ENCODE measurements around the gene SMG6.
A peak's percentile ranks its signal among the peaks of the same experiment; 100 is the strongest.
"Not testable (repeated sequence)": the region's sequence is repeated elsewhere in the genome, so short reads cannot be mapped to it uniquely, and the experiment has no call there.

The SMG6 gene

GRCh38 chr17:2171702-2172076, 131.9 kb downstream of the SMG6 start:
- H3K9ac ChIP-seq (ENCODE audit: low read length): no peak overlapping the region
- H3K36me3 ChIP-seq (ENCODE audit: insufficient read depth, low read length): peaks cover 10% of the 10 kb centered on the region; the same call in 1 of the 2 replicates
- no peak overlapping the region for H3K4me2 ChIP-seq (ENCODE audit: low read length)
- H4K20me1 ChIP-seq (ENCODE audit: insufficient read depth, low read length): no peaks in the 10 kb centered on the region
- no peaks in the 10 kb centered on the region for H3K79me2 ChIP-seq (ENCODE audit: insufficient read depth, low read length)
- H3K27ac ChIP-seq (ENCODE audit: low read depth, low read length, poor library complexity, severe bottlenecking): no peak overlapping the region
- no peaks in the 10 kb centered on the region for H3K9me2 ChIP-seq (ENCODE audit: low read depth, low read length)
- no peak overlapping the region for H2AFZ ChIP-seq (ENCODE audit: low read length)
- H3F3A ChIP-seq (ENCODE audit: insufficient read depth, low read length): no peaks in the 10 kb centered on the region
- no peaks in the 10 kb centered on the region for H3K27me3 ChIP-seq (ENCODE audit: insufficient read depth, low read length)
- no peak overlapping the region for H3K4me3 ChIP-seq (ENCODE audit: low read depth, low read length, poor library complexity, severe bottlenecking)
- TF ChIP-seq EZH2 (IDR thresholded peaks at IDR 0.05; ENCODE audit: borderline replicate concordance, low read length): no peak
- TF ChIP-seq CTCF (IDR thresholded peaks at IDR 0.05; ENCODE audit: low read length): no peak
- peaks cover 10% of the 10 kb centered on the region for H3K4me1 ChIP-seq (ENCODE audit: insufficient read depth, low read length, severe bottlenecking)
- no peaks in the 10 kb centered on the region for H3K9me3 ChIP-seq (ENCODE audit: low read length)

- no peak for TF ChIP-seq EZH2 (IDR thresholded peaks at IDR 0.05; ENCODE audit: borderline replicate concordance, low read length)
- peak; percentile 80 for TF ChIP-seq CTCF (IDR thresholded peaks at IDR 0.05; ENCODE audit: low read length)
- Histone ChIP-seq H3K4me2 (ENCODE audit: low read length) (no peak overlapping the region), H3K27me3 (ENCODE audit: insufficient read depth, low read length) (no peaks in the 10 kb centered on the region), H3K27ac (ENCODE audit: low read depth, low read length, poor library complexity, severe bottlenecking) (no peak overlapping the region), H3K79me2 (ENCODE audit: insufficient read depth, low read length) (no peaks in the 10 kb centered on the region), H3F3A (ENCODE audit: insufficient read depth, low read length) (no peaks in the 10 kb centered on the region), H4K20me1 (ENCODE audit: insufficient read depth, low read length) (no peaks in the 10 kb centered on the region), H3K9me3 (ENCODE audit: low read length) (no peaks in the 10 kb centered on the region), H3K36me3 (ENCODE audit: insufficient read depth, low read length) (peaks cover 16% of the 10 kb centered on the region; the same call in 1 of the 2 replicates), H2AFZ (ENCODE audit: low read length) (no peak overlapping the region), H3K4me1 (ENCODE audit: insufficient read depth, low read length, severe bottlenecking) (peaks cover 7% of the 10 kb centered on the region), H3K4me3 (ENCODE audit: low read depth, low read length, poor library complexity, severe bottlenecking) (no peak overlapping the region), H3K9ac (ENCODE audit: low read length) (no peak overlapping the region), H3K9me2 (ENCODE audit: low read depth, low read length) (no peaks in the 10 kb centered on the region)
Measured at GRCh38 chr17:2170023-2170422, 133.6 kb downstream of the SMG6 start.

GRCh38 chr17:2165723-2166122, 137.9 kb downstream of the SMG6 start:
- not testable (repeated sequence) for H3K27me3 ChIP-seq (ENCODE audit: insufficient read depth, low read length); H3K4me1 ChIP-seq (ENCODE audit: insufficient read depth, low read length, severe bottlenecking); H3K27ac ChIP-seq (ENCODE audit: low read depth, low read length, poor library complexity, severe bottlenecking); H3K9me2 ChIP-seq (ENCODE audit: low read depth, low read length); H3K9ac ChIP-seq (ENCODE audit: low read length); H4K20me1 ChIP-seq (ENCODE audit: insufficient read depth, low read length); H2AFZ ChIP-seq (ENCODE audit: low read length); H3K4me2 ChIP-seq (ENCODE audit: low read length); H3K4me3 ChIP-seq (ENCODE audit: low read depth, low read length, poor library complexity, severe bottlenecking); H3F3A ChIP-seq (ENCODE audit: insufficient read depth, low read length); H3K9me3 ChIP-seq (ENCODE audit: low read length); H3K79me2 ChIP-seq (ENCODE audit: insufficient read depth, low read length)
- peaks cover 17% of the 10 kb centered on the region; the same call in 1 of the 2 replicates for H3K36me3 ChIP-seq (ENCODE audit: insufficient read depth, low read length)

GRCh38 chr17:2158396-2158780, 145.2 kb downstream of the SMG6 start:
- TF ChIP-seq EZH2 (IDR thresholded peaks at IDR 0.05; ENCODE audit: borderline replicate concordance, low read length) (no peak), CTCF (IDR thresholded peaks at IDR 0.05; ENCODE audit: low read length) (no peak)
- Histone ChIP-seq H3K27ac (ENCODE audit: low read depth, low read length, poor library complexity, severe bottlenecking) (no peak overlapping the region), H3K36me3 (ENCODE audit: insufficient read depth, low read length) (no peaks in the 10 kb centered on the region), H4K20me1 (ENCODE audit: insufficient read depth, low read length) (no peaks in the 10 kb centered on the region), H3K4me1 (ENCODE audit: insufficient read depth, low read length, severe bottlenecking) (peaks cover 11% of the 10 kb centered on the region), H3K4me3 (ENCODE audit: low read depth, low read length, poor library complexity, severe bottlenecking) (no peak overlapping the region), H3K27me3 (ENCODE audit: insufficient read depth, low read length) (no peaks in the 10 kb centered on the region), H3K9me2 (ENCODE audit: low read depth, low read length) (no peaks in the 10 kb centered on the region), H3F3A (ENCODE audit: insufficient read depth, low read length) (no peaks in the 10 kb centered on the region), H3K79me2 (ENCODE audit: insufficient read depth, low read length) (no peaks in the 10 kb centered on the region), H3K9ac (ENCODE audit: low read length) (no peak overlapping the region), H3K9me3 (ENCODE audit: low read length) (no peaks in the 10 kb centered on the region), H2AFZ (ENCODE audit: low read length) (no peak overlapping the region), H3K4me2 (ENCODE audit: low read length) (no peak overlapping the region)

All from OCI-LY1 (cell line).